Brain microvascular endothelial cell (primary cell): Measurements from ENCODE around the gene SOX2.

Source experiments
- DNase-seq: peaks from one replicate; pipeline ENCODE4 v3.0.0-alpha.2; 2020
- H3K27ac ChIP-seq: fragments of 250-450 bp; sonication (Bioruptor Pico); 2 replicates; pipeline ENCODE4 v1.5.1; 2020; ENCODE audit warnings: mild to moderate bottlenecking, moderate library complexity
- H3K27me3 ChIP-seq: fragments of 250-450 bp; sonication (Bioruptor Pico); replicated peaks from 2 replicates; pipeline ENCODE4 v1.5.1; 2020; ENCODE audit warnings: mild to moderate bottlenecking
- H3K36me3 ChIP-seq: fragments of 250-450 bp; sonication (Bioruptor Pico); replicated peaks from 2 replicates; pipeline ENCODE4 v1.5.1; 2020; ENCODE audit warnings: mild to moderate bottlenecking
- H3K4me3 ChIP-seq: 2 replicates; pipeline ENCODE4 v1.5.1; 2011; ENCODE audit warnings: low read depth, mild to moderate bottlenecking, control low read depth, low read length, moderate library complexity
- in situ Hi-C: cut with HindIII; loops from 2 replicates; pipeline ENCODE4 v1.10.0; 2017; ENCODE audit warnings: low sequenced_read_pairs, low pct_ligation_motif_present
- TF ChIP-seq, protein P1 (sequence below): IDR thresholded peaks from 2 replicates; pipeline ENCODE4 v1.5.1; 2011; ENCODE audit warnings: low read depth, mild to moderate bottlenecking, moderate library complexity, low read length, control low read depth, inconsistent platforms; ENCODE audit errors: missing control alignments

The SOX2 gene

DNA sequence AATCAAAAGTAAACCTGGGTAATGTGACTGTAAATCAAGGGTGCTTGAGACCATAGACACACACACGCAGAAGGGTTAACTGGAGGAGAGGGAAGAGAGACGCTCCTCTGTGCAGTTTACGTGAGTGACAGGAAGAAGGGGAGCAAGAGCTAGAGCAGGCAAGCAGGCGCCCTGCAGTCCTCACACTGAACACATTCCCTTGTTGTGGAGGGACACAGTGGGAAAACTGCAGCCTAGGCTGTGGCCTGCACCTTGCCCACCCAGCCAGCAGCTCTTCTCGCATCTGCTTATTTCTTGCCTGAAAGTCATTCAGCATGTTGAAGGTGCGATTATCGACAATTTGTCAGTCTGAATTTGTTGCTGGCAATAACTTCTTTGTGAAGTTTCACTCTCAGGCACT, 24.2 kb downstream of the SOX2 start:
- H3K36me3 ChIP-seq = no peaks in the 10 kb centered on the region
- in situ Hi-C loops = no loop called here
- no peak overlapping the region for H3K27ac ChIP-seq
- no peak for DNase-seq
- no peak overlapping the region for H3K4me3 ChIP-seq
- H3K27me3 ChIP-seq = no peaks in the 10 kb centered on the region
- TF ChIP-seq, protein P1, sequence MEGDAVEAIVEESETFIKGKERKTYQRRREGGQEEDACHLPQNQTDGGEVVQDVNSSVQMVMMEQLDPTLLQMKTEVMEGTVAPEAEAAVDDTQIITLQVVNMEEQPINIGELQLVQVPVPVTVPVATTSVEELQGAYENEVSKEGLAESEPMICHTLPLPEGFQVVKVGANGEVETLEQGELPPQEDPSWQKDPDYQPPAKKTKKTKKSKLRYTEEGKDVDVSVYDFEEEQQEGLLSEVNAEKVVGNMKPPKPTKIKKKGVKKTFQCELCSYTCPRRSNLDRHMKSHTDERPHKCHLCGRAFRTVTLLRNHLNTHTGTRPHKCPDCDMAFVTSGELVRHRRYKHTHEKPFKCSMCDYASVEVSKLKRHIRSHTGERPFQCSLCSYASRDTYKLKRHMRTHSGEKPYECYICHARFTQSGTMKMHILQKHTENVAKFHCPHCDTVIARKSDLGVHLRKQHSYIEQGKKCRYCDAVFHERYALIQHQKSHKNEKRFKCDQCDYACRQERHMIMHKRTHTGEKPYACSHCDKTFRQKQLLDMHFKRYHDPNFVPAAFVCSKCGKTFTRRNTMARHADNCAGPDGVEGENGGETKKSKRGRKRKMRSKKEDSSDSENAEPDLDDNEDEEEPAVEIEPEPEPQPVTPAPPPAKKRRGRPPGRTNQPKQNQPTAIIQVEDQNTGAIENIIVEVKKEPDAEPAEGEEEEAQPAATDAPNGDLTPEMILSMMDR = no peak

GRCh38 chr3:181738551-181738950, 26.8 kb downstream of the SOX2 start:
- TF ChIP-seq, protein P1 = no peak
- no peak for DNase-seq
- in situ Hi-C loops = no loop called here
- Histone ChIP-seq H3K4me3 (no peak overlapping the region), H3K36me3 (no peaks in the 10 kb centered on the region), H3K27me3 (no peaks in the 10 kb centered on the region), H3K27ac (no peak overlapping the region)

- no peak for DNase-seq
- in situ Hi-C loops = no loop called here
- H3K27ac ChIP-seq = no peak overlapping the region
- H3K4me3 ChIP-seq = no peak overlapping the region
- TF ChIP-seq, protein P1 = no peak
- H3K36me3 ChIP-seq = no peaks in the 10 kb centered on the region
- H3K27me3 ChIP-seq = no peaks in the 10 kb centered on the region
Observed at GRCh38 chr3:181739628-181740027, 27.9 kb downstream of the SOX2 start.

- no peaks in the 10 kb centered on the region for H3K36me3 ChIP-seq
- no peaks in the 10 kb centered on the region for H3K27me3 ChIP-seq
- H3K27ac ChIP-seq = no peak overlapping the region
- no peak for DNase-seq
- TF ChIP-seq, protein P1 = no peak
- in situ Hi-C loops = no loop called here
- no peak overlapping the region for H3K4me3 ChIP-seq
Observed at GRCh38 chr3:181741417-181741816, 29.7 kb downstream of the SOX2 start.

DNA sequence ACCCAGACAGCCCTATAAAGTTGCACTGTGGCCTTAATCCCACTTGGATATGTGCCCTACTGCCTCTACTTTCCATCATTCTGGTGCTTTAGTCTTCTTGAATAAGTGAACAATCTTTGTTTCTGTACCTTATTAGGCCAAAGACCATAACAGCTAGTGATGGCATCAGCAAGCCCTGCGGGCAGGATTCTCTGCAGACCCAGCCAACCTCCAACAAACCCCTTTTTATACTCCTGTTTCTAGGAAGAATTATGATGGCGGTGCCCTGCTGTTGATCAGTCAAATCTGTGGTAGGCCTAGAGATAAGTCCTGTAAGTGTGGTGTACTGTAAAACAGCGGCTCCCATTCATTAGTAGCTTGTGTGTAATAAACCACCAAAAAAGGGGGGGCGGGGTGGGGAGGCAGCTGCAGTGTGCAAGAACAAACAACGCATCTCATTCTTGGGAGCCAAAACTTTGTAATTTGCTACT, 40.5 kb downstream of the SOX2 start:
- Histone ChIP-seq H3K27ac (no peak overlapping the region), H3K4me3 (no peak overlapping the region), H3K36me3 (no peaks in the 10 kb centered on the region), H3K27me3 (no peaks in the 10 kb centered on the region)
- no peak for DNase-seq
- TF ChIP-seq, protein P1 = no peak
- in situ Hi-C loops = no loop called here

GRCh38 chr3:181753391-181753790, 41.7 kb downstream of the SOX2 start:
- Histone ChIP-seq H3K4me3 (no peak overlapping the region), H3K36me3 (no peaks in the 10 kb centered on the region), H3K27me3 (no peaks in the 10 kb centered on the region), H3K27ac (no peak overlapping the region)
- TF ChIP-seq, protein P1 = no peak
- no peak for DNase-seq
- in situ Hi-C loops = no loop called here
